Astrocyte of the spinal cord (primary cell): ENCODE measurements around the gene ADGRG1.

ENCODE experiments used
- DNase-seq: peaks from one replicate; pipeline ENCODE4 v3.0.0; 2011; ENCODE audit warnings: low read depth, low spot score
- H3K4me3 ChIP-seq: 2 replicates; pipeline ENCODE4 v1.5.1; 2011; ENCODE audit warnings: low read depth, mild to moderate bottlenecking, low read length, moderate library complexity
- CTCF ChIP-seq: IDR thresholded peaks from 2 replicates; pipeline ENCODE4 v1.5.1; 2012; ENCODE audit warnings: low read depth, mild to moderate bottlenecking, low read length, inconsistent platforms
- in situ Hi-C: cut with HindIII; loops from 2 replicates; pipeline ENCODE4 v1.10.0; 2017; ENCODE audit warnings: low sequenced_read_pairs

The ADGRG1 gene

GRCh38 chr16:57661936-57662906, 33.8 kb downstream of the ADGRG1 start:
- DNase-seq: no peak
- in situ Hi-C loops: no loop called here
- no peak overlapping the region for H3K4me3 ChIP-seq
- TF ChIP-seq CTCF: no peak

GRCh38 chr16:57663436-57663835, 35.0 kb downstream of the ADGRG1 start:
- no peak for DNase-seq
- no peak overlapping the region for H3K4me3 ChIP-seq
- in situ Hi-C loops: no loop called here
- TF ChIP-seq CTCF: no peak

GRCh38 chr16:57663917-57664661, 35.7 kb downstream of the ADGRG1 start:
- no peak overlapping the region for H3K4me3 ChIP-seq
- DNase-seq: no peak
- in situ Hi-C loops: no loop called here
- peak; percentile 26 for TF ChIP-seq CTCF

GRCh38 chr16:57664662-57665025, 36.2 kb downstream of the ADGRG1 start:
- DNase-seq: no peak
- in situ Hi-C loops: no loop called here
- no peak for TF ChIP-seq CTCF
- no peak overlapping the region for H3K4me3 ChIP-seq

GRCh38 chr16:57665541-57665940, 37.1 kb downstream of the ADGRG1 start:
- in situ Hi-C loops: no loop called here
- DNase-seq: no peak
- TF ChIP-seq CTCF: no peak
- H3K4me3 ChIP-seq: no peak overlapping the region

GRCh38 chr16:57666353-57667047, 38.1 kb downstream of the ADGRG1 start:
- no peak for TF ChIP-seq CTCF
- DNase-seq: no peak
- no peak overlapping the region for H3K4me3 ChIP-seq
- in situ Hi-C loops: no loop called here
